ENCODE measurements around the gene UGT1A9.

UGT1A9 gene

DNA sequence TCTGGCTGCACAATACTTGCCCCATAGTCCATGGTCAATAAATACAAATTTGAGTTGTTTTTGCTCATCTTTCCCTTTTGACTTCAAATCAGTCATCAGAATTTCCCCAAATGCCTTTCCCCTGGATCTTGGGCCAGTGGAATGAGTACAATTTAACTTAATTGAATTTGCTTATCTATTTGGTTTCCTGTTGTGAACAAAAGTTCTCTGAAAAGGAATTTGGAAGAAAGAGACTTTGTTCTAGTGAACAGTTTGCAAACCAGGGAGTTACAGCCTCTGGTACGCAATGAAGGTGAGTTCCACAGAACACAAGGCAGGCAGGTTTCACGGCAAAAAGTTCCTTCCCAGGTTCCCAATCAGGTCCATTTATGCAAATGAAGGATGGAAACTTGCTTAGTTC lies 87.2 kb downstream of the UGT1A9 start:
- DNase-seq (ENCODE audit: low spot score): no peak

GRCh38 chr2:233760043-233760442 lies 88.3 kb downstream of the UGT1A9 start, which contains the start of gene UGT1A1:
UGT1A1 (plus strand) TSS chr2:233760270; CDS start chr2:233760288, 18 bp downstream.
- no peak for DNase-seq (ENCODE audit: low spot score)

DNA sequence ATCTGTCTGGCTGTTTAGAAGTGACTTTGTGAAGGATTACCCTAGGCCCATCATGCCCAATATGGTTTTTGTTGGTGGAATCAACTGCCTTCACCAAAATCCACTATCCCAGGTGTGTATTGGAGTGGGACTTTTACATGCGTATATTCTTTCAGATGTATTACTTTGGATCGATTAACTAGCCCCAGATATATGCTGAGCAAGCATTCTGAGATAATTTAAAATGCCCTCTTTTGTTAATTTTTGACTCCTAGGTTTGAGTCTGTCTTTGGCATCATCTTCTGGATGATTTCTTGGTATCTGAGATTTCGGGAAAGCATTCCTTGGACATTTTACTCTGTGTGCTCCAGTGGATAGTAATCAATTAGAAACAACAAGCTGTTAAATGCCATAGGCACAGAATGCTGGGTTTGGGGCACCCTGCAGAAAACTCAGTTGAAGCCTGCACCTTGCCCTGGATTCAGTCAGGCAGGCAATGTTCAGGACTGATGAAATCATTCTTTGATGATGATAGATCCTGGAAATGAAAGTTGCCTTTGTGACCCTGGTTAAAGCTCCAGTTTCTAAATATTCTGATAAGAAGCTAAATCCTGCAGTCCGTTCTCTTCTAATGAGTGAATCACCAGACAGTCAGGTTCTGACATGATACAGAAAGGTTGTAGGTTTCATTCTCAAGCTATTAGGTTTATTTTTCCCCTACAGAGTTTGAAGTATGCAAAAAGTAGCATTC lies 89.5 kb downstream of the UGT1A9 start:
- DNase-seq (ENCODE audit: low spot score): no peak

GRCh38 chr2:233764264-233764663 lies 92.6 kb downstream of the UGT1A9 start:
- DNase-seq (ENCODE audit: low spot score): no peak

DNA sequence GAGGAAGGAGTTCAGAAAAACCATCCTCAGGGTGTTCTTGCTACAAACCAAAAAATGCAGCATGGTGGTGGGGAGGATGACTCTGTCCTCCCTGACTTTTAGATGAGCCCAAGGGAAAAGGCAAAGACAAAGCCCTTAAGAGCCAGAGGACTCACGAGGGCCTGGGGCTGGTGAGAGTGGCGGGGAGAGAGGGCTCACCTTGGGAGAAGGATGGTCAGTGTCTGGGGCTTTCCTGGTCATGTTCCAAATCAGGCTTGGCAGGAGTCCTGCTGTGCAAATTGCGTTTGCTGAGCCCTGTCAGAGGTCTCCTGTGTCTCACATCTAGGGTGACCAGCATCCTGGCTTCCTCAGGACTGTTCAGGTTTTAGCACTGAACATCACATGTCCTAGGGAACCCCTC lies 93.1 kb downstream of the UGT1A9 start:
- no peak for DNase-seq (ENCODE audit: low spot score)

- no peak for DNase-seq (ENCODE audit: low spot score)
Observed at GRCh38 chr2:233766416-233766815, 94.7 kb downstream of the UGT1A9 start.

DNA sequence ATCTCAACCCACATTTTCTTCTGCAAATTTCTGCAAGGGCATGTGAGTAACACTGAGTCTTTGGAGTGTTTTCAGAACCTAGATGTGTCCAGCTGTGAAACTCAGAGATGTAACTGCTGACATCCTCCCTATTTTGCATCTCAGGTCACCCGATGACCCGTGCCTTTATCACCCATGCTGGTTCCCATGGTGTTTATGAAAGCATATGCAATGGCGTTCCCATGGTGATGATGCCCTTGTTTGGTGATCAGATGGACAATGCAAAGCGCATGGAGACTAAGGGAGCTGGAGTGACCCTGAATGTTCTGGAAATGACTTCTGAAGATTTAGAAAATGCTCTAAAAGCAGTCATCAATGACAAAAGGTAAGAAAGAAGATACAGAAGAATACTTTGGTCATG lies 96.4 kb downstream of the UGT1A9 start:
- DNase-seq (ENCODE audit: low spot score): no peak

DNA sequence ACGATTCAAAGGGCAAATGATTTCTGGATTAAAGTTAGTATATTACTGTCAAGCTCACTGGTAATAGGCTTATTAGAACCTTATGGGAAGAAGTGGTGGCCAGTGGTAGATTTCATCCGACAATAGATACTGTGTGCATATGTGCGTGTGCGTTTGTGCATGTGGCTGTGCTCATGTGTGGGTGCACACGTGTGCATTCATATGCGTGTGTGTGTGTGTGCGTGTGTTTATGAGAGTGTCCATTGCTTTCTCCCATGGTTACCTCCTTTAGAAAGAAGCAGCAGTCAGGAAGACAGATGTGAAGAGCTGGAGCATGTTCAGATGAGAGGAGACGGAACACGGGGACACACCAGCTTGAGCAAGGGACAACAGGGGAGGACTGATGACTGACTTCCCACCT lies 97.6 kb downstream of the UGT1A9 start:
- DNase-seq (ENCODE audit: low spot score): no peak

DNA sequence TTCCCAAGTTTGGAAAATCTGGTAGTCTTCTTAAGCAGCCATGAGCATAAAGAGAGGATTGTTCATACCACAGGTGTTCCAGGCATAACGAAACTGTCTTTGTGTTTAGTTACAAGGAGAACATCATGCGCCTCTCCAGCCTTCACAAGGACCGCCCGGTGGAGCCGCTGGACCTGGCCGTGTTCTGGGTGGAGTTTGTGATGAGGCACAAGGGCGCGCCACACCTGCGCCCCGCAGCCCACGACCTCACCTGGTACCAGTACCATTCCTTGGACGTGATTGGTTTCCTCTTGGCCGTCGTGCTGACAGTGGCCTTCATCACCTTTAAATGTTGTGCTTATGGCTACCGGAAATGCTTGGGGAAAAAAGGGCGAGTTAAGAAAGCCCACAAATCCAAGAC lies 100.5 kb downstream of the UGT1A9 start:
- no peak for DNase-seq (ENCODE audit: low spot score)

DNA sequence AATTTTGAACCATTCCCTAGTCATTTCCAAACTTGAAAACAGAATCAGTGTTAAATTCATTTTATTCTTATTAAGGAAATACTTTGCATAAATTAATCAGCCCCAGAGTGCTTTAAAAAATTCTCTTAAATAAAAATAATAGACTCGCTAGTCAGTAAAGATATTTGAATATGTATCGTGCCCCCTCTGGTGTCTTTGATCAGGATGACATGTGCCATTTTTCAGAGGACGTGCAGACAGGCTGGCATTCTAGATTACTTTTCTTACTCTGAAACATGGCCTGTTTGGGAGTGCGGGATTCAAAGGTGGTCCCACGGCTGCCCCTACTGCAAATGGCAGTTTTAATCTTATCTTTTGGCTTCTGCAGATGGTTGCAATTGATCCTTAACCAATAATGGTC lies 100.9 kb downstream of the UGT1A9 start:
- DNase-seq (ENCODE audit: low spot score): no peak

GRCh38 chr2:233773854-233774253 lies 102.2 kb downstream of the UGT1A9 start:
- no peak for DNase-seq (ENCODE audit: low spot score)

DNA sequence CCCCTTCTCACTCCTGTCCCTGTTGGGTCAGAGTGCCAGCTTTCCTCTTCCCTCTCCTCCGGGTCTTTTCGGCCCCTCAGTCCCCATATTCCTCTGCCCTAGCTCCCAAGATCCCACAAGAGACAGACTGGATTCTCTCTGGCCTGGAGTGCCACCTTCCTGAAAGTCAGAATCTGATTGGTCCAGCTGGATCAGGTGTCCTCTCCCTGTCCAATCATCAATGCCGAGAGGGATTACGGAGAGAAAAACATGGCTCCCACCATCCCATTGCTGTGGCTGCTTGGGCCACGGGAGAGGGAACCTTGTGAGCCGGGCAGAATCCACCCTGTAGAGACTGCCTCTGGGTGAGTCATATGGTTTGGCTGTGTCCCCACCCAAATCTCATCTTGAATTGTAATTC lies 103.7 kb downstream of the UGT1A9 start:
- DNase-seq (ENCODE audit: low spot score): no peak

DNA sequence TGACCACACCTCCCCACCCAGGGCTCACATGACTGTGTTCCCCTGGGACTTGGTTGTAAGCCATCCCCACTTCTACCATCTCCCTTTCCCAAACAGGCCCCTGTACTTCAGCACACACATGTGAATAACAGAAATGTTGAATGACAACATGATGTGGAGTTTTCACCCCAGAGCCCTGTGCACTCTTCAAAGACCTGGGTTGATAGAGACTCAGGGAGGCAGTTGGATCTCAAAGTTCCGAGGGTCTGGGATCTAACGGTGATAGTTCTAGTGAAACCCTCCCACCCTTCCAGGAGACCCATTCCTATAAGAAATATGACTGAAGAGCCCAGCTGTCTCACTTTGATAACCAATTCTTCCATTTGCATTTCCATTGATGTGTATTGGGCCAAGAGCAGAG lies 106.3 kb downstream of the UGT1A9 start, which contains the start of gene MROH2A:
MROH2A (plus strand) TSS at position 301 of the 400 bp plus-strand sequence. CDS start 1,029 bp downstream, outside the sequence.
- no peak for DNase-seq (ENCODE audit: low spot score)

GRCh38 chr2:233779722-233780121 lies 108.0 kb downstream of the UGT1A9 start:
- DNase-seq (ENCODE audit: low spot score): no peak

DNA sequence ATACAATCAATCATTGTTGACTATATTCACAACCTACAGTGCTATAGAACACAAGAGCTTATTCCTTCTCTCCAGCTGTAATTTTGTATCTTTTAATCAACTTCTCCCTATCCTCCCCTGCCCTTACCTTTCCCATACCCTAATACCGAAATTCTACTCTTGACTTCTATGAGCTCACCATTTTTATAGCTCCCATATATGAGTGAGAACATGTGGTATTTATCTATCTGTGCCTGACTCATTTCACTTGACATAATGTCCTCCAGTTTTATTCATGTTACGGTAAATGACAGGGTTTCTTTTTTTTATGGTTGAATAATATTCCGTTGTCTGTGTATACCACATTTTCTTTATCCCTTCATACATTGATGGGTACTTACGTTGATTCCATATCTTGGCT lies 109.1 kb downstream of the UGT1A9 start:
- no peak for DNase-seq (ENCODE audit: low spot score)

- DNase-seq (ENCODE audit: low spot score): no peak
Observed at GRCh38 chr2:233789554-233789953, 117.9 kb downstream of the UGT1A9 start.

- DNase-seq (ENCODE audit: low spot score): no peak
Observed at GRCh38 chr2:233791151-233791882, 119.6 kb downstream of the UGT1A9 start.

- DNase-seq (ENCODE audit: low spot score): no peak
Observed at GRCh38 chr2:233791883-233792329, 120.2 kb downstream of the UGT1A9 start.

GRCh38 chr2:233792720-233793119 lies 121.0 kb downstream of the UGT1A9 start:
- no peak for DNase-seq (ENCODE audit: low spot score)

- no peak for DNase-seq (ENCODE audit: low spot score)
Observed at GRCh38 chr2:233793465-233794127, 121.9 kb downstream of the UGT1A9 start.

DNA sequence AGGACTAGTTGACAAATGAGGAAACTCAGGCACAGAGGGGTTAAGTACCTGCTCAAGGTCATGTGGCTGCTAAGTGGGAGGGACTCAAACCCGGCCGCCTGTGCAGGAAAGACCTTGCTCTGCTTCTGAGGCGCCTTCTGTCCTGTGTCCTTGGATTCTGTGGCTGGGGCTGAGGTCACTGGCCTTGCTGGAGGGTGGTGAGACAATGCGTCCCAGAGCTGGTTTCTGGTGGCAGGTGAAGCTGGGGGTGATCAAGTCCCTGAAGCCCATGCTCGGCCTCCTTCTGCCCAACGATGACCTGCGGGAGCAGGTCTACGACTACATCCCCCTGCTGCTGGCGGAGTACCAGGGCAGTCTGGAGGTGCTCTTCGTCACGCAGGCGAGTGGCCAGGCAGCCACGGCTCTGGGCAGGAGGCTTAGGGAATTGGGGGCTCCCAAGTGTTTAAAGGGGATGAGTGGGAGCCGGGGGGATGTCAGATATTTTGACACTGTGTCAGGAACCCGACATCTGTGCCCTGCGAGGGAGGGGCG lies 122.5 kb downstream of the UGT1A9 start:
- no peak for DNase-seq (ENCODE audit: low spot score)

DNA sequence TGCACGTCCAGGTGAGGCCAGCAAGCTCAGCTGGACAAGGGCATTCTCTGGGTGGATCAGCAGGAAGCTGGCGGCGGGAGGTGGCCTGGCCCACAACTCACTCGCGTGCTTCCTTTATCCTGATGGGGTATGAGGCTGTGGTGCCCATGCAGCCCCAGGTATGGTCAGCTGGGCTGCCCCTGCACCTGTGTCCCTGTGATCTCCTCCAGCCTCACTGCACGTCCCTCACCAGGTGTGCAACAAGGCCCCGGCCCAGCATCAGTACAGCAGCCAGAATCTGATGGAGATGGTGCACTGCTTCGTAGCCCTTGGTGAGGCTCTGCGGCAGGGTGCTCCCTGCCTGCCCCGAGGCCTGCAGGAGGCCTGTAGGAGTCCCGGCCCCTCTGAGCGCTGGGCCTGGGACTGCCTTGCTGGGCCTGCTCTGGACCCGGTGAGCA lies 124.1 kb downstream of the UGT1A9 start:
- DNase-seq (ENCODE audit: low spot score): no peak
